GM12878 (cell line): ENCODE measurements around the gene ESRRB. TPM values are rescaled to one million over a fixed set of nuclear protein-coding genes. Genes with fewer than 3 reads are reported as not detected.

Experiments used
- ATAC-seq: fragments of 200-7000 bp; cut with Tn5 transposase; 3 replicates; pipeline ENCODE4 v1.9.1; 2020; ENCODE audit warnings: mild to moderate bottlenecking, moderate library complexity
- BruUV-seq: library from RNA; stranded (reverse); fragments of 400-500 nt; replicated peaks from 2 replicates; lab custom pipeline; 2021; lab: Mats Ljungman, UMichigan
- CTCF ChIA-PET: fragments of 300-600 bp; sonication (Branson Sonifier 250); formaldehyde crosslinking; extraction: SDS; loops from one replicate; lab custom pipeline; 2021; ENCODE audit warnings: inconsistent platforms; lab: Yijun Ruan, JAX
- POLR2A ChIA-PET: fragments of 350-600 bp; formaldehyde crosslinking; extraction: SDS; loops from one replicate; lab custom pipeline; 2021; ENCODE audit warnings: inconsistent platforms; lab: Charles Lee
- RAD21 ChIA-PET: fragments of 300-600 bp; sonication (Branson Sonifier 250); formaldehyde crosslinking; loops from one replicate; lab custom pipeline; 2023; ENCODE audit warnings: antibody characterized with exemption; ENCODE audit not compliant: unreplicated experiment; lab: Charles Lee
- SMC1A ChIA-PET: fragments of 300-600 bp; sonication (Branson Sonifier 250); formaldehyde crosslinking; loops from one replicate; lab custom pipeline; 2023; ENCODE audit not compliant: unreplicated experiment, uncharacterized antibody; lab: Charles Lee
- DNase-seq: peaks from one replicate; pipeline ENCODE4 v3.0.0-alpha.2; 2011; ENCODE audit warnings: low read depth, low spot score
- FAIRE-seq: peaks from 3 replicates; lab custom pipeline; 2011; peaks lifted over from hg19 to GRCh38; lab: Jason Lieb, UNC
- H2AFZ ChIP-seq: 2 replicates; pipeline ENCODE4 v1.6.0; 2011; ENCODE audit warnings: low read depth, low read length, control low read depth; ENCODE audit not compliant: control insufficient read depth
- H3K27ac ChIP-seq: 2 replicates; pipeline ENCODE4 v1.5.1; 2011; ENCODE audit warnings: control low read depth; ENCODE audit not compliant: control insufficient read depth, insufficient read depth
- H3K27me3 ChIP-seq, 2 experiments: replicated peaks in 1 of 2; 2 replicates each; pipeline versions ENCODE4 v1.6.0 to v1.6.1; 2011; ENCODE audit warnings: low read length in 1 of 2; ENCODE audit not compliant: control insufficient read depth in 2 of 2, insufficient read depth in 2 of 2
- H3K36me3 ChIP-seq, 2 experiments: 2 replicates each; pipeline ENCODE4 v1.5.1; 2011; ENCODE audit warnings: low read length in 1 of 2; ENCODE audit not compliant: control insufficient read depth in 2 of 2, insufficient read depth in 2 of 2
- H3K4me1 ChIP-seq: 2 replicates; pipeline ENCODE4 v1.6.1; 2011; ENCODE audit warnings: mild to moderate bottlenecking, low read length, moderate library complexity, mixed read lengths; ENCODE audit not compliant: control insufficient read depth, insufficient read depth
- H3K4me2 ChIP-seq: 2 replicates; pipeline ENCODE4 v1.6.0; 2011; ENCODE audit warnings: control low read depth; ENCODE audit not compliant: control insufficient read depth, insufficient read depth
- H3K4me3 ChIP-seq: fragments of 200-600 bp; sonication (generic); 2 replicates; pipeline ENCODE4 v1.5.1; 2016
- H3K79me2 ChIP-seq: 2 replicates; pipeline ENCODE4 v1.6.0; 2011; ENCODE audit warnings: low read length; ENCODE audit not compliant: control insufficient read depth, insufficient read depth
- H3K9ac ChIP-seq: 2 replicates; pipeline ENCODE4 v1.8.0; 2011; ENCODE audit warnings: low read length, control low read depth, mixed read lengths; ENCODE audit not compliant: control insufficient read depth, insufficient read depth
- H3K9me3 ChIP-seq: replicated peaks from 3 replicates; pipeline ENCODE4 v1.5.1; 2011; ENCODE audit warnings: mild to moderate bottlenecking, low read length; ENCODE audit not compliant: control insufficient read depth, insufficient read depth
- H4K20me1 ChIP-seq: 2 replicates; pipeline ENCODE4 v1.6.0; 2011; ENCODE audit not compliant: control insufficient read depth, insufficient read depth
- NKRF ChIP-seq: fragments of 450-650 bp; conservative IDR thresholded peaks from 2 replicates; pipeline ENCODE4 v1.6.1; 2017; ENCODE audit warnings: mild to moderate bottlenecking, moderate library complexity
- POU2F2 ChIP-seq: IDR thresholded peaks from 3 replicates; pipeline ENCODE4 v1.6.1; 2011; ENCODE audit warnings: low read depth, mild to moderate bottlenecking, low read length, borderline replicate concordance
- RELB ChIP-seq: fragments of 450-650 bp; IDR thresholded peaks from 2 replicates; pipeline ENCODE4 v1.6.1; 2017; ENCODE audit warnings: low read depth, mild to moderate bottlenecking, moderate library complexity
- WGBS: methylation state at CpG from one replicate; pipeline ENCODE4 v1.1.6; 2016; ENCODE audit warnings: low lambda C conversion rate; ENCODE audit not compliant: insufficient replicate concordance, insufficient coverage; ENCODE audit errors: missing lambda C conversion rate; 5-methylcytosine and 5-hydroxymethylcytosine counted together
- in situ Hi-C: fragments of 300-500 bp; cut with MboI; formaldehyde crosslinking; loops from 9 replicates; pipeline ENCODE4 v1.14.3; 2018; ENCODE audit warnings: mixed read lengths
- intact Hi-C: fragments of 100-400 bp; cut with micrococcal nuclease; formaldehyde crosslinking; loops from one replicate; pipeline ENCODE4 v1.14.2; 2022; ENCODE audit not compliant: unreplicated experiment
- polyA plus RNA-seq, 11 experiments: library from polyadenylated mRNA; depleted of rRNA in 4 of 11; unstranded in 6 of 11; stranded (reverse) in 5 of 11; fragments of >200 nt; fragmentation: Nextera tagmentation in 4 of 11; fragmentation: Illumina TruSeq in 1 of 11; extraction: Ambion mirVana in 4 of 11; extraction: Trizol in 1 of 11; gene quantifications; 1 replicate in 1 of 11; 2 replicates in 10 of 11; pipeline versions ENCODE4 v1.2.1 to v1.2.3, GENCODE V29; 2011 to 2016; ENCODE audit warnings: inconsistent platforms in 2 of 11, missing spikeins in 2 of 11, low read depth in 1 of 11
- total RNA-seq, 4 experiments: library from RNA; depleted of rRNA in 3 of 4; stranded (reverse); fragments of >200 nt in 3 of 4; fragmentation: Illumina TruSeq in 1 of 4; extraction: Trizol in 1 of 4; gene quantifications; 2 replicates each; pipeline versions ENCODE4 v1.2.1 to v1.2.3, GENCODE V29; 2013 to 2021
- TF ChIP-seq, protein P1 (sequence below): fragments of 450-650 bp; IDR thresholded peaks from 2 replicates; pipeline ENCODE4 v1.6.1; 2017; ENCODE audit warnings: mild to moderate bottlenecking, moderate library complexity

Gene ESRRB
- total and polyA plus RNA-seq, 10 of the 15 experiments (the other 5 are each of a cell fraction or from before 2014, with no cell fraction given): 0.03 to 0.73 (median 0.11) TPM; not detected in 6

- H3K4me3 ChIP-seq: no peak overlapping the region
- peak; percentile 23; the same call in 2 of the 3 replicates for ATAC-seq
- ChIA-PET POLR2A (interaction anchor here (1.2 kb wide), 1 partner anchor 11 kb away, joined by 3 read pairs; no protein-coding TSS in a partner anchor), CTCF (interaction anchor here (1.5 kb wide), 2 partner anchors 13 to 209 kb away, joined by 3 to 4 read pairs; no protein-coding TSS in a partner anchor)
- no peaks in the 10 kb centered on the region; the same call in 2 of the 3 replicates for H3K9me3 ChIP-seq
- H3K27me3 ChIP-seq: no peaks in the 10 kb centered on the region; a peak in 1 of 4 replicates
- TF ChIP-seq NKRF (no peak), POU2F2 (peak; percentile 51; the same call in 1 of the 3 replicates), RELB (0 out of 2 replicates have a peak, but pooled peaks have one; percentile 33)
- TF ChIP-seq, protein P1, sequence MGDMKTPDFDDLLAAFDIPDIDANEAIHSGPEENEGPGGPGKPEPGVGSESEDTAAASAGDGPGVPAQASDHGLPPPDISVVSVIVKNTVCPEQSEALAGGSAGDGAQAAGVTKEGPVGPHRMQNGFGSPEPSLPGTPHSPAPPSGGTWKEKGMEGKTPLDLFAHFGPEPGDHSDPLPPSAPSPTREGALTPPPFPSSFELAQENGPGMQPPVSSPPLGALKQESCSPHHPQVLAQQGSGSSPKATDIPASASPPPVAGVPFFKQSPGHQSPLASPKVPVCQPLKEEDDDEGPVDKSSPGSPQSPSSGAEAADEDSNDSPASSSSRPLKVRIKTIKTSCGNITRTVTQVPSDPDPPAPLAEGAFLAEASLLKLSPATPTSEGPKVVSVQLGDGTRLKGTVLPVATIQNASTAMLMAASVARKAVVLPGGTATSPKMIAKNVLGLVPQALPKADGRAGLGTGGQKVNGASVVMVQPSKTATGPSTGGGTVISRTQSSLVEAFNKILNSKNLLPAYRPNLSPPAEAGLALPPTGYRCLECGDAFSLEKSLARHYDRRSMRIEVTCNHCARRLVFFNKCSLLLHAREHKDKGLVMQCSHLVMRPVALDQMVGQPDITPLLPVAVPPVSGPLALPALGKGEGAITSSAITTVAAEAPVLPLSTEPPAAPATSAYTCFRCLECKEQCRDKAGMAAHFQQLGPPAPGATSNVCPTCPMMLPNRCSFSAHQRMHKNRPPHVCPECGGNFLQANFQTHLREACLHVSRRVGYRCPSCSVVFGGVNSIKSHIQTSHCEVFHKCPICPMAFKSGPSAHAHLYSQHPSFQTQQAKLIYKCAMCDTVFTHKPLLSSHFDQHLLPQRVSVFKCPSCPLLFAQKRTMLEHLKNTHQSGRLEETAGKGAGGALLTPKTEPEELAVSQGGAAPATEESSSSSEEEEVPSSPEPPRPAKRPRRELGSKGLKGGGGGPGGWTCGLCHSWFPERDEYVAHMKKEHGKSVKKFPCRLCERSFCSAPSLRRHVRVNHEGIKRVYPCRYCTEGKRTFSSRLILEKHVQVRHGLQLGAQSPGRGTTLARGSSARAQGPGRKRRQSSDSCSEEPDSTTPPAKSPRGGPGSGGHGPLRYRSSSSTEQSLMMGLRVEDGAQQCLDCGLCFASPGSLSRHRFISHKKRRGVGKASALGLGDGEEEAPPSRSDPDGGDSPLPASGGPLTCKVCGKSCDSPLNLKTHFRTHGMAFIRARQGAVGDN: peak; percentile 24; the same call in 1 of the 2 replicates
- TF ChIP-seq, all 136 proteins: peak for 3
- DNase-seq (no peak), FAIRE-seq (peak; percentile 47)
- no peaks in the 10 kb centered on the region for H3K79me2 ChIP-seq
- no peak overlapping the region for H3K4me2 ChIP-seq
- no peak overlapping the region for H2AFZ ChIP-seq
- no TSS peak for BruUV-seq
- 6% methylated on average over 7 of the region's 7 CpGs for WGBS
- in situ Hi-C loops: no loop called here
- no peaks in the 10 kb centered on the region for H3K4me1 ChIP-seq
- no peak overlapping the region for H3K27ac ChIP-seq
- no peaks in the 10 kb centered on the region for H3K36me3 ChIP-seq
- SMC1A ChIA-PET: interaction anchor here (1.0 to 2.2 kb wide), 3 partner anchors 8 to 15 kb away, joined by 3 to 15 read pairs (median 5); no protein-coding TSS in a partner anchor
- RAD21 ChIA-PET: no interaction called here
- H4K20me1 ChIP-seq: no peaks in the 10 kb centered on the region
- intact Hi-C loops: no loop called here
- H3K9ac ChIP-seq: no peak overlapping the region
Measured at GRCh38 chr14:76501156-76501720, 125.3 kb downstream of the ESRRB start.
